GM18858 (cell line): ENCODE measurements around the gene MALAT1.
"Not testable (repeated sequence)": the region's sequence is repeated elsewhere in the genome, so short reads cannot be mapped to it uniquely, and the experiment has no call there.

Experiments
- ATAC-seq: cut with Tn5 transposase; IDR thresholded peaks from one replicate; pipeline ENCODE4 v1.9.1; 2021; ENCODE audit not compliant: unreplicated experiment

Gene MALAT1

GRCh38 chr11:65497141-65498041 lies 1.5 kb upstream of the MALAT1 start:
- peak; percentile 38 for ATAC-seq

DNA sequence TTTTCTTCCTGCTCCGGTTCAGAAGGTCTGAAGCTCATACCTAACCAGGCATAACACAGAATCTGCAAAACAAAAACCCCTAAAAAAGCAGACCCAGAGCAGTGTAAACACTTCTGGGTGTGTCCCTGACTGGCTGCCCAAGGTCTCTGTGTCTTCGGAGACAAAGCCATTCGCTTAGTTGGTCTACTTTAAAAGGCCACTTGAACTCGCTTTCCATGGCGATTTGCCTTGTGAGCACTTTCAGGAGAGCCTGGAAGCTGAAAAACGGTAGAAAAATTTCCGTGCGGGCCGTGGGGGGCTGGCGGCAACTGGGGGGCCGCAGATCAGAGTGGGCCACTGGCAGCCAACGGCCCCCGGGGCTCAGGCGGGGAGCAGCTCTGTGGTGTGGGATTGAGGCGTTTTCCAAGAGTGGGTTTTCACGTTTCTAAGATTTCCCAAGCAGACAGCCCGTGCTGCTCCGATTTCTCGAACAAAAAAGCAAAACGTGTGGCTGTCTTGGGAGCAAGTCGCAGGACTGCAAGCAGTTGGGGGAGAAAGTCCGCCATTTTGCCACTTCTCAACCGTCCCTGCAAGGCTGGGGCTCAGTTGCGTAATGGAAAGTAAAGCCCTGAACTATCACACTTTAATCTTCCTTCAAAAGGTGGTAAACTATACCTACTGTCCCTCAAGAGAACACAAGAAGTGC lies 661 bp upstream of the MALAT1 start:
- ATAC-seq: no peak

- no peak for ATAC-seq
These were observed 193 bp upstream of the MALAT1 start for GRCh38 chr11:65498727-65498976.

GRCh38 chr11:65499713-65500386 lies 1.0 kb downstream of the MALAT1 start:
- ATAC-seq: no peak

DNA sequence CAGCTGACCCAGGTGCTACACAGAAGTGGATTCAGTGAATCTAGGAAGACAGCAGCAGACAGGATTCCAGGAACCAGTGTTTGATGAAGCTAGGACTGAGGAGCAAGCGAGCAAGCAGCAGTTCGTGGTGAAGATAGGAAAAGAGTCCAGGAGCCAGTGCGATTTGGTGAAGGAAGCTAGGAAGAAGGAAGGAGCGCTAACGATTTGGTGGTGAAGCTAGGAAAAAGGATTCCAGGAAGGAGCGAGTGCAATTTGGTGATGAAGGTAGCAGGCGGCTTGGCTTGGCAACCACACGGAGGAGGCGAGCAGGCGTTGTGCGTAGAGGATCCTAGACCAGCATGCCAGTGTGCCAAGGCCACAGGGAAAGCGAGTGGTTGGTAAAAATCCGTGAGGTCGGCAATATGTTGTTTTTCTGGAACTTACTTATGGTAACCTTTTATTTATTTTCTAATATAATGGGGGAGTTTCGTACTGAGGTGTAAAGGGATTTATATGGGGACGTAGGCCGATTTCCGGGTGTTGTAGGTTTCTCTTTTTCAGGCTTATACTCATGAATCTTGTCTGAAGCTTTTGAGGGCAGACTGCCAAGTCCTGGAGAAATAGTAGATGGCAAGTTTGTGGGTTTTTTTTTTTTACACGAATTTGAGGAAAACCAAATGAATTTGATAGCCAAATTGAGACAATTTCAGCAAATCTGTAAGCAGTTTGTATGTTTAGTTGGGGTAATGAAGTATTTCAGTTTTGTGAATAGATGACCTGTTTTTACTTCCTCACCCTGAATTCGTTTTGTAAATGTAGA lies 1.7 kb downstream of the MALAT1 start:
- ATAC-seq: no peak

- ATAC-seq: no peak
These were observed 2.3 kb downstream of the MALAT1 start for GRCh38 chr11:65501186-65501471.

DNA sequence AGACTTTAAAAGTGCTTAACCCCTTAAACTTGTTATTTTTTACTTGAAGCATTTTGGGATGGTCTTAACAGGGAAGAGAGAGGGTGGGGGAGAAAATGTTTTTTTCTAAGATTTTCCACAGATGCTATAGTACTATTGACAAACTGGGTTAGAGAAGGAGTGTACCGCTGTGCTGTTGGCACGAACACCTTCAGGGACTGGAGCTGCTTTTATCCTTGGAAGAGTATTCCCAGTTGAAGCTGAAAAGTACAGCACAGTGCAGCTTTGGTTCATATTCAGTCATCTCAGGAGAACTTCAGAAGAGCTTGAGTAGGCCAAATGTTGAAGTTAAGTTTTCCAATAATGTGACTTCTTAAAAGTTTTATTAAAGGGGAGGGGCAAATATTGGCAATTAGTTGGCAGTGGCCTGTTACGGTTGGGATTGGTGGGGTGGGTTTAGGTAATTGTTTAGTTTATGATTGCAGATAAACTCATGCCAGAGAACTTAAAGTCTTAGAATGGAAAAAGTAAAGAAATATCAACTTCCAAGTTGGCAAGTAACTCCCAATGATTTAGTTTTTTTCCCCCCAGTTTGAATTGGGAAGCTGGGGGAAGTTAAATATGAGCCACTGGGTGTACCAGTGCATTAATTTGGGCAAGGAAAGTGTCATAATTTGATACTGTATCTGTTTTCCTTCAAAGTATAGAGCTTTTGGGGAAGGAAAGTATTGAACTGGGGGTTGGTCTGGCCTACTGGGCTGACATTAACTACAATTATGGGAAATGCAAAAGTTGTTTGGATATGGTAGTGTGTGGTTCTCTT lies 2.8 kb downstream of the MALAT1 start:
- no peak for ATAC-seq

DNA sequence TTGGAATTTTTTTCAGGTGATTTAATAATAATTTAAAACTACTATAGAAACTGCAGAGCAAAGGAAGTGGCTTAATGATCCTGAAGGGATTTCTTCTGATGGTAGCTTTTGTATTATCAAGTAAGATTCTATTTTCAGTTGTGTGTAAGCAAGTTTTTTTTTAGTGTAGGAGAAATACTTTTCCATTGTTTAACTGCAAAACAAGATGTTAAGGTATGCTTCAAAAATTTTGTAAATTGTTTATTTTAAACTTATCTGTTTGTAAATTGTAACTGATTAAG lies 3.4 kb downstream of the MALAT1 start:
- ATAC-seq: no peak

DNA sequence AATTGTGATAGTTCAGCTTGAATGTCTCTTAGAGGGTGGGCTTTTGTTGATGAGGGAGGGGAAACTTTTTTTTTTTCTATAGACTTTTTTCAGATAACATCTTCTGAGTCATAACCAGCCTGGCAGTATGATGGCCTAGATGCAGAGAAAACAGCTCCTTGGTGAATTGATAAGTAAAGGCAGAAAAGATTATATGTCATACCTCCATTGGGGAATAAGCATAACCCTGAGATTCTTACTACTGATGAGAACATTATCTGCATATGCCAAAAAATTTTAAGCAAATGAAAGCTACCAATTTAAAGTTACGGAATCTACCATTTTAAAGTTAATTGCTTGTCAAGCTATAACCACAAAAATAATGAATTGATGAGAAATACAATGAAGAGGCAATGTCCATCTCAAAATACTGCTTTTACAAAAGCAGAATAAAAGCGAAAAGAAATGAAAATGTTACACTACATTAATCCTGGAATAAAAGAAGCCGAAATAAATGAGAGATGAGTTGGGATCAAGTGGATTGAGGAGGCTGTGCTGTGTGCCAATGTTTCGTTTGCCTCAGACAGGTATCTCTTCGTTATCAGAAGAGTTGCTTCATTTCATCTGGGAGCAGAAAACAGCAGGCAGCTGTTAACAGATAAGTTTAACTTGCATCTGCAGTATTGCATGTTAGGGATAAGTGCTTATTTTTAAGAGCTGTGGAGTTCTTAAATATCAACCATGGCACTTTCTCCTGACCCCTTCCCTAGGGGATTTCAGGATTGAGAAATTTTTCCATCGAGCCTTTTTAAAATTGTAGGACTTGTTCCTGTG lies 3.9 kb downstream of the MALAT1 start:
- ATAC-seq: no peak

- no peak for ATAC-seq
These were observed 4.6 kb downstream of the MALAT1 start for GRCh38 chr11:65503368-65503948.

DNA sequence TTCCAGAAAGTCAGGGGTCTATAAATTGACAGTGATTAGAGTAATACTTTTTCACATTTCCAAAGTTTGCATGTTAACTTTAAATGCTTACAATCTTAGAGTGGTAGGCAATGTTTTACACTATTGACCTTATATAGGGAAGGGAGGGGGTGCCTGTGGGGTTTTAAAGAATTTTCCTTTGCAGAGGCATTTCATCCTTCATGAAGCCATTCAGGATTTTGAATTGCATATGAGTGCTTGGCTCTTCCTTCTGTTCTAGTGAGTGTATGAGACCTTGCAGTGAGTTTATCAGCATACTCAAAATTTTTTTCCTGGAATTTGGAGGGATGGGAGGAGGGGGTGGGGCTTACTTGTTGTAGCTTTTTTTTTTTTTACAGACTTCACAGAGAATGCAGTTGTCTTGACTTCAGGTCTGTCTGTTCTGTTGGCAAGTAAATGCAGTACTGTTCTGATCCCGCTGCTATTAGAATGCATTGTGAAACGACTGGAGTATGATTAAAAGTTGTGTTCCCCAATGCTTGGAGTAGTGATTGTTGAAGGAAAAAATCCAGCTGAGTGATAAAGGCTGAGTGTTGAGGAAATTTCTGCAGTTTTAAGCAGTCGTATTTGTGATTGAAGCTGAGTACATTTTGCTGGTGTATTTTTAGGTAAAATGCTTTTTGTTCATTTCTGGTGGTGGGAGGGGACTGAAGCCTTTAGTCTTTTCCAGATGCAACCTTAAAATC lies 5.3 kb downstream of the MALAT1 start:
- no peak for ATAC-seq

DNA sequence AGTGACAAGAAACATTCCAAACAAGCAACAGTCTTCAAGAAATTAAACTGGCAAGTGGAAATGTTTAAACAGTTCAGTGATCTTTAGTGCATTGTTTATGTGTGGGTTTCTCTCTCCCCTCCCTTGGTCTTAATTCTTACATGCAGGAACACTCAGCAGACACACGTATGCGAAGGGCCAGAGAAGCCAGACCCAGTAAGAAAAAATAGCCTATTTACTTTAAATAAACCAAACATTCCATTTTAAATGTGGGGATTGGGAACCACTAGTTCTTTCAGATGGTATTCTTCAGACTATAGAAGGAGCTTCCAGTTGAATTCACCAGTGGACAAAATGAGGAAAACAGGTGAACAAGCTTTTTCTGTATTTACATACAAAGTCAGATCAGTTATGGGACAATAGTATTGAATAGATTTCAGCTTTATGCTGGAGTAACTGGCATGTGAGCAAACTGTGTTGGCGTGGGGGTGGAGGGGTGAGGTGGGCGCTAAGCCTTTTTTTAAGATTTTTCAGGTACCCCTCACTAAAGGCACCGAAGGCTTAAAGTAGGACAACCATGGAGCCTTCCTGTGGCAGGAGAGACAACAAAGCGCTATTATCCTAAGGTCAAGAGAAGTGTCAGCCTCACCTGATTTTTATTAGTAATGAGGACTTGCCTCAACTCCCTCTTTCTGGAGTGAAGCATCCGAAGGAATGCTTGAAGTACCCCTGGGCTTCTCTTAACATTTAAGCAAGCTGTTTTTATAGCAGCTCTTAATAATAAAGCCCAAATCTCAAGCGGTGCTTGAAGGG lies 6.0 kb downstream of the MALAT1 start:
- no peak for ATAC-seq

- ATAC-seq: no peak
These were observed 6.8 kb downstream of the MALAT1 start for GRCh38 chr11:65505466-65506289.

DNA sequence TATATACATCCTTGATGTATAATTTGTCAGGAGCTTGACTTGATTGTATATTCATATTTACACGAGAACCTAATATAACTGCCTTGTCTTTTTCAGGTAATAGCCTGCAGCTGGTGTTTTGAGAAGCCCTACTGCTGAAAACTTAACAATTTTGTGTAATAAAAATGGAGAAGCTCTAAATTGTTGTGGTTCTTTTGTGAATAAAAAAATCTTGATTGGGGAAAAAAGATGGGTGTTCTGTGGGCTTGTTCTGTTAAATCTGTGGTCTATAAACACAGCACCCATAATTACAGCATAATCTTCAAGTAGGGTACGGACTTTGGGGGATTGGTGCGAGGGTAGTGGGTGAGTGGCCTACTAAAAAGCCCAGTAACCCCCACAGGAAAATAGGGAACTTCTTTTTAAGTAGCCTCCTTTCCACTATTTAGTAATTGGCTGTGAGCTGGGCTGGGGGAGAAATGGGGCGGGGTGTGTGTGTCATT lies 7.5 kb downstream of the MALAT1 start:
- no peak for ATAC-seq

GRCh38 chr11:65506772-65507505 lies 8.1 kb downstream of the MALAT1 start:
- no peak for ATAC-seq

DNA sequence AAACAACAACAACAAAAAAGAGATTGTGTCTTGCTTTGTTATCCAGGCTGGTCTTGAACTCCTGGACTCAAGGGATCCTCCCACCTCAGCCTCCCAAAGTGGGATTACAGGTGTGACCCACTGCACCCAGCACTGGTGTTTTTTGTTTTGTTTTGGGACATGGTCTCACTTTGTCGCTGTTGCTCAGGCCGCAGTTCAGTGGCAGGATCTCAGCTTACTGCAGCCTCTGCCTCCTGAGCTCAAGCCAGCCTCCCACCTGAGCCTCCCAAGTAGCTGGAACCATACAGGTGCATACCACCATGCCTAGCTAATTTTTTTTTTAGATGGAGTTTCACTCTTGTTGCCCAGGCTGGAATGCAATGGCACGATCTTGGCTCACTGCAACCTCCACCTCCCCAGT lies 13.5 kb downstream of the MALAT1 start:
- not testable (repeated sequence) for ATAC-seq
